Measurements from ENCODE around the gene CST4.
A peak's percentile ranks its signal among the peaks of the same experiment; 100 is the strongest.

Gene CST4

DNA sequence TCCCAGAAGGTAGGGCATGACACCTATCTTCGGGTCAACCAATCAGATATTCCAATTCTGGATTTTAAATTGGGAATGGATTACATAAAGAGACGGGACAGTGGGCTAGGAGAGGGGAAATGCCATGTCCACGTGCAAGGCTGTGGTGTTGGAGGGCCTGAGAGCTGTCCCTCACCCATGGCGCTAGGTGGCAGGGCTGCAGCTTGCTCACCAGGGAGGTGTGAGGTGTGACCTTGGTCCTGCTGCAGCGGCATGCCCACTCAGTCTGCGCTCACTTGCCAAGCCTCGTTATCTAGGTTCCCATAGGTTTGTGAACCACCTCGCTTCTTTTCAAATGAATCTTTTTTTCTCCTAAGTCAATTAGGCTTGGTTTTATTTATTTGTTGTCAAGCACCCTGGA is 31.6 kb downstream of the CST4 start:
- no peaks in the 10 kb centered on the region for H3F3A ChIP-seq (ENCODE audit: control insufficient read depth, insufficient read depth)
- H3K27me3 ChIP-seq (ENCODE audit: control insufficient read depth, low read length): no peaks in the 10 kb centered on the region
- H3K27ac ChIP-seq (ENCODE audit: low read depth, low read length): no peak overlapping the region
- no peak overlapping the region for H3K4me2 ChIP-seq (ENCODE audit: low read length)
- no peaks in the 10 kb centered on the region for H3K79me2 ChIP-seq (ENCODE audit: control insufficient read depth, low read length)
- no peaks in the 10 kb centered on the region for H3K36me3 ChIP-seq (ENCODE audit: control insufficient read depth, low read length)
- H4K20me1 ChIP-seq (ENCODE audit: control insufficient read depth, insufficient read depth, low read depth, low read length): no peaks in the 10 kb centered on the region; the same call in 1 of the 2 replicates
- H3K4me3 ChIP-seq (ENCODE audit: low read length): no peak overlapping the region
- peaks cover 8% of the 10 kb centered on the region for H3K4me1 ChIP-seq (ENCODE audit: control insufficient read depth, low read length)
- H3K9me2 ChIP-seq (replicated peaks; ENCODE audit: control insufficient read depth, low read length): no peaks in the 10 kb centered on the region
- H3K9me3 ChIP-seq (ENCODE audit: control insufficient read depth, insufficient read depth, low read length): no peaks in the 10 kb centered on the region
- TF ChIP-seq, protein P1, sequence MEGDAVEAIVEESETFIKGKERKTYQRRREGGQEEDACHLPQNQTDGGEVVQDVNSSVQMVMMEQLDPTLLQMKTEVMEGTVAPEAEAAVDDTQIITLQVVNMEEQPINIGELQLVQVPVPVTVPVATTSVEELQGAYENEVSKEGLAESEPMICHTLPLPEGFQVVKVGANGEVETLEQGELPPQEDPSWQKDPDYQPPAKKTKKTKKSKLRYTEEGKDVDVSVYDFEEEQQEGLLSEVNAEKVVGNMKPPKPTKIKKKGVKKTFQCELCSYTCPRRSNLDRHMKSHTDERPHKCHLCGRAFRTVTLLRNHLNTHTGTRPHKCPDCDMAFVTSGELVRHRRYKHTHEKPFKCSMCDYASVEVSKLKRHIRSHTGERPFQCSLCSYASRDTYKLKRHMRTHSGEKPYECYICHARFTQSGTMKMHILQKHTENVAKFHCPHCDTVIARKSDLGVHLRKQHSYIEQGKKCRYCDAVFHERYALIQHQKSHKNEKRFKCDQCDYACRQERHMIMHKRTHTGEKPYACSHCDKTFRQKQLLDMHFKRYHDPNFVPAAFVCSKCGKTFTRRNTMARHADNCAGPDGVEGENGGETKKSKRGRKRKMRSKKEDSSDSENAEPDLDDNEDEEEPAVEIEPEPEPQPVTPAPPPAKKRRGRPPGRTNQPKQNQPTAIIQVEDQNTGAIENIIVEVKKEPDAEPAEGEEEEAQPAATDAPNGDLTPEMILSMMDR (IDR thresholded peaks at IDR 0.05; ENCODE audit: low read depth, low read length, poor library complexity, severe bottlenecking): no peak
- TF ChIP-seq EZH2phosphoT487 (IDR thresholded peaks at IDR 0.05; ENCODE audit: borderline replicate concordance, low read length): no peak

DNA sequence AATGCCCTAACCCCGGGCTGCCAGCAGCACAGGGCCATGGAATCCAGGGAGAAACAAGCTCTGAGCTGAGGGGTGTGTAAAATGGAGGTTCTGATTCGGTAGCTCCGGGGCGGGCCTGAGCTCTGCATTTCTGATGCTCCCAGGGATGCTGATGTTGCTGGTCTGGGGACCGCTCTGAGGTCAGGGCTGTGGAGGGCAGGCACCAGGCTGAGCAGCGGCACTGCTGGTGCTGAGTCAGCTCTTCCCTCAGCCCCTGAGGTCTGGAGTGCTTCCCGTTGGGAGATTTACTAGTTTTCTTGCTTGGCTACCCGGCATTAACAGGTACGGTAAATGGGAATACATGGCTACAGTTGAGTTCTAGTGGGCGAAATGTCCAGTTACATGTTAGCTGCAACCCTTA is 32.5 kb downstream of the CST4 start:
- peaks cover 8% of the 10 kb centered on the region for H3K4me1 ChIP-seq (ENCODE audit: control insufficient read depth, low read length)
- H4K20me1 ChIP-seq (ENCODE audit: control insufficient read depth, insufficient read depth, low read depth, low read length): no peaks in the 10 kb centered on the region; the same call in 1 of the 2 replicates
- no peaks in the 10 kb centered on the region for H3K9me2 ChIP-seq (replicated peaks; ENCODE audit: control insufficient read depth, low read length)
- TF ChIP-seq EZH2phosphoT487 (IDR thresholded peaks at IDR 0.05; ENCODE audit: borderline replicate concordance, low read length): no peak
- H3K4me2 ChIP-seq (ENCODE audit: low read length): no peak overlapping the region
- no peaks in the 10 kb centered on the region for H3K79me2 ChIP-seq (ENCODE audit: control insufficient read depth, low read length)
- H3K4me3 ChIP-seq (ENCODE audit: low read length): no peak overlapping the region
- H3F3A ChIP-seq (ENCODE audit: control insufficient read depth, insufficient read depth): no peaks in the 10 kb centered on the region
- no peak overlapping the region for H3K27ac ChIP-seq (ENCODE audit: low read depth, low read length)
- H3K27me3 ChIP-seq (ENCODE audit: control insufficient read depth, low read length): no peaks in the 10 kb centered on the region
- no peaks in the 10 kb centered on the region for H3K9me3 ChIP-seq (ENCODE audit: control insufficient read depth, insufficient read depth, low read length)
- no peaks in the 10 kb centered on the region for H3K36me3 ChIP-seq (ENCODE audit: control insufficient read depth, low read length)

DNA sequence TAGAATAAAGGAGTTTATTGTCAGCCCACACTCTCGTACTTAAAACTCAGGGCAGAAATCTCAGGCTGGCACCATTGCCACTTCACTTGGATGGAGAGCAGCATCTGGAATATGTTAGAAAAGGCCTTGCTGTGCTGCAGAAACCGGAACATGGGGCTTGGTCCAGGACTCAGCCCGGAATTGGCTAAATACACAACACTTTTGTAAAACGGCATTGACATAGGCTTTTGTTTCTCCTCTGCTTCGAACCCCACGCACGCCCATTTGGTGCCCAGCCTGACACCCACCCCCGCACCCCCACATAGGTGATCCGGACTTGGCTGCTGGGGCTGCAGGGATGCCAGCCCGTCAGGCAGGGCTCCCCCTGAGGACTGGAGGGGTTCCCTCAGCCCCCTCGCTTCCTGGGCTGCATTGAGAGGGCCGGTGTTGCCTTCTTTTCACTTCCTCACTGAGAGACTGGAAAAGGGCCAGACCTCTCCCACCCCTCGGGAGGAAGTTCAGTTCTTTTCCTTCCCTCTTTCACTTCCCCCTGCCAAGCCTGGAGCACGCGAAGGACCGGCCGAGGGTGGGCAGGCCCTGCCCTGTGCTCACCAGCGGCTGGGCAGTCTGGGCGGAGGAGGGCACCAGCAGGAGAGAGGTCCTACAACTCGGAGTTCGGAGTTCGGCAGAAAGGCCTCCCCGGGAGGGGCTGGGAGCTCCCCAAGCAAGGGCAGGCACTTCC is 33.2 kb downstream of the CST4 start:
- H3K36me3 ChIP-seq (ENCODE audit: control insufficient read depth, low read length): no peaks in the 10 kb centered on the region
- TF ChIP-seq EZH2phosphoT487 (IDR thresholded peaks at IDR 0.05; ENCODE audit: borderline replicate concordance, low read length): no peak
- TF ChIP-seq, protein P1 (IDR thresholded peaks at IDR 0.05; ENCODE audit: low read depth, low read length, poor library complexity, severe bottlenecking): no peak
- H3K79me2 ChIP-seq (ENCODE audit: control insufficient read depth, low read length): no peaks in the 10 kb centered on the region
- no peak overlapping the region for H3K27ac ChIP-seq (ENCODE audit: low read depth, low read length)
- H3K4me3 ChIP-seq (ENCODE audit: low read length): no peak overlapping the region
- H3K4me1 ChIP-seq (ENCODE audit: control insufficient read depth, low read length): peaks cover 8% of the 10 kb centered on the region
- H3F3A ChIP-seq (ENCODE audit: control insufficient read depth, insufficient read depth): no peaks in the 10 kb centered on the region
- H3K9me3 ChIP-seq (ENCODE audit: control insufficient read depth, insufficient read depth, low read length): no peaks in the 10 kb centered on the region
- H3K27me3 ChIP-seq (ENCODE audit: control insufficient read depth, low read length): no peaks in the 10 kb centered on the region
- H3K9me2 ChIP-seq (replicated peaks; ENCODE audit: control insufficient read depth, low read length): no peaks in the 10 kb centered on the region
- no peaks in the 10 kb centered on the region; the same call in 1 of the 2 replicates for H4K20me1 ChIP-seq (ENCODE audit: control insufficient read depth, insufficient read depth, low read depth, low read length)
- H3K4me2 ChIP-seq (ENCODE audit: low read length): peak overlapping the region; percentile 12; the same call in 1 of the 2 replicates

DNA sequence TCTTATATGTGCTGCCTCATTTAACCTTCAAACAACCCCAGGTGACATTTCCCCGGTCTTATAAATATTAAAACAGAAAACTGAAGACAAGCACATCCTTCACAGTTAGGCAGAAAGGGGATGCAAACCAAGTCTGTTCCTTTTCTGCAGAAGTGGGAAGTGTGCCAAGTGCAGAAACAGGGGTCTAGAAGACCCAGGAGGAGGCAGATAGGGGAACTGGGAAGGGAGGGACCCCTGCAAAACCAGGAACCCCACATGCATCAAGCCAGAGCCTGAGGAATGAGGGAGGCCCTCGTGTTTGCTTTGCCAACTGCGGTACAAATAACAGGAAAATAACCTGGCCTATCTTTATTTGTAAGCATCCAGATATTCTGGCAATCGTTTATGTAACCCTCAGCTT is 34.1 kb downstream of the CST4 start:
- Histone ChIP-seq H3K79me2 (ENCODE audit: control insufficient read depth, low read length) (no peaks in the 10 kb centered on the region), H3F3A (ENCODE audit: control insufficient read depth, insufficient read depth) (no peaks in the 10 kb centered on the region), H4K20me1 (ENCODE audit: control insufficient read depth, insufficient read depth, low read depth, low read length) (no peaks in the 10 kb centered on the region; the same call in 1 of the 2 replicates), H3K9me3 (ENCODE audit: control insufficient read depth, insufficient read depth, low read length) (no peaks in the 10 kb centered on the region), H3K9me2 (replicated peaks; ENCODE audit: control insufficient read depth, low read length) (no peaks in the 10 kb centered on the region), H3K27me3 (ENCODE audit: control insufficient read depth, low read length) (no peaks in the 10 kb centered on the region), H3K4me2 (ENCODE audit: low read length) (no peak overlapping the region), H3K36me3 (ENCODE audit: control insufficient read depth, low read length) (no peaks in the 10 kb centered on the region), H3K27ac (ENCODE audit: low read depth, low read length) (no peak overlapping the region), H3K4me3 (ENCODE audit: low read length) (no peak overlapping the region), H3K4me1 (ENCODE audit: control insufficient read depth, low read length) (peaks cover 8% of the 10 kb centered on the region)
- no peak for TF ChIP-seq EZH2phosphoT487 (IDR thresholded peaks at IDR 0.05; ENCODE audit: borderline replicate concordance, low read length)
- TF ChIP-seq, protein P1 (IDR thresholded peaks at IDR 0.05; ENCODE audit: low read depth, low read length, poor library complexity, severe bottlenecking): no peak
